ENCODE data around the gene MAPK11. TPM values are rescaled to one million over a fixed set of nuclear protein-coding genes. Genes with fewer than 3 reads are reported as not detected.

The MAPK11 gene
- total RNA-seq, 1 donor = 3.0 TPM

DNA sequence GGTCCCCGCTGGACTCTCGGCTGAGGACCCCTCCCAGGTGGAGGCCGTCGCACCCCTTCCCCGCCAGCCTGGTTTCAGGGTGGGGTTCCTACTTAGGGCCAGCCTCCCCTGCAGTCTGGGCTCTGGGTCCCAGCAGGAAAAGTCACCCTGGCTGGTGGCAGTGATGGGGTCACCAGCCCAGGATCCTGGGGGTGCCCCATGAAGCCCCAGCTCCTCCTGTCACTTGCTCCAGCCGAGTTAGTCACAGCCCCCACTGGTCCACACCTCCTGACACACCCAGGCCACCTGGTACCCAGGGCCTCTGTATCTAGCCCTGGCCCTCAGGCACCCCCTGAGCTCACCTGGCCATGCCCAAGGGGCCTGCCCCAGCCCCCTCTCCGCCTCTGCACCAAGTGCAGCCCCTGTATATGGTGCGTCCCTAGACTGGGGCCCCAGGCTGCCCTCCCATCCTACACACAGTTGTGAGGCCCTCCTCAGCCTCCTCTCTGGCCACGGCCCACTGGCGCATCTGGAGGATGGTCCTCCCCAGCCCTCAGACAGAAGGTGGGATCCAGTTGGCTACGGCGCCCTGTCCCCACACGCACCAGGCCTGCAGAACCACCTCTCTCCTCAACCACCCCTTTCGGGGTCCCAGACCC lies 30.6 kb upstream of the MAPK11 start:
- TF ChIP-seq, protein P1, sequence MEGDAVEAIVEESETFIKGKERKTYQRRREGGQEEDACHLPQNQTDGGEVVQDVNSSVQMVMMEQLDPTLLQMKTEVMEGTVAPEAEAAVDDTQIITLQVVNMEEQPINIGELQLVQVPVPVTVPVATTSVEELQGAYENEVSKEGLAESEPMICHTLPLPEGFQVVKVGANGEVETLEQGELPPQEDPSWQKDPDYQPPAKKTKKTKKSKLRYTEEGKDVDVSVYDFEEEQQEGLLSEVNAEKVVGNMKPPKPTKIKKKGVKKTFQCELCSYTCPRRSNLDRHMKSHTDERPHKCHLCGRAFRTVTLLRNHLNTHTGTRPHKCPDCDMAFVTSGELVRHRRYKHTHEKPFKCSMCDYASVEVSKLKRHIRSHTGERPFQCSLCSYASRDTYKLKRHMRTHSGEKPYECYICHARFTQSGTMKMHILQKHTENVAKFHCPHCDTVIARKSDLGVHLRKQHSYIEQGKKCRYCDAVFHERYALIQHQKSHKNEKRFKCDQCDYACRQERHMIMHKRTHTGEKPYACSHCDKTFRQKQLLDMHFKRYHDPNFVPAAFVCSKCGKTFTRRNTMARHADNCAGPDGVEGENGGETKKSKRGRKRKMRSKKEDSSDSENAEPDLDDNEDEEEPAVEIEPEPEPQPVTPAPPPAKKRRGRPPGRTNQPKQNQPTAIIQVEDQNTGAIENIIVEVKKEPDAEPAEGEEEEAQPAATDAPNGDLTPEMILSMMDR (IDR thresholded peaks at IDR 0.05; ENCODE audit: insufficient read depth, low read length) = no peak
- no peak for DNase-seq (ENCODE audit: low read depth)
- no peak overlapping the region for H3K4me3 ChIP-seq (ENCODE audit: low read depth, low read length)

- H3K4me3 ChIP-seq (ENCODE audit: low read depth, low read length) = peak overlapping the region; percentile 17
- no peak for DNase-seq (ENCODE audit: low read depth)
- TF ChIP-seq, protein P1 (IDR thresholded peaks at IDR 0.05; ENCODE audit: insufficient read depth, low read length) = no peak
These were observed 29.8 kb upstream of the MAPK11 start for GRCh38 chr22:50299785-50300619.

DNA sequence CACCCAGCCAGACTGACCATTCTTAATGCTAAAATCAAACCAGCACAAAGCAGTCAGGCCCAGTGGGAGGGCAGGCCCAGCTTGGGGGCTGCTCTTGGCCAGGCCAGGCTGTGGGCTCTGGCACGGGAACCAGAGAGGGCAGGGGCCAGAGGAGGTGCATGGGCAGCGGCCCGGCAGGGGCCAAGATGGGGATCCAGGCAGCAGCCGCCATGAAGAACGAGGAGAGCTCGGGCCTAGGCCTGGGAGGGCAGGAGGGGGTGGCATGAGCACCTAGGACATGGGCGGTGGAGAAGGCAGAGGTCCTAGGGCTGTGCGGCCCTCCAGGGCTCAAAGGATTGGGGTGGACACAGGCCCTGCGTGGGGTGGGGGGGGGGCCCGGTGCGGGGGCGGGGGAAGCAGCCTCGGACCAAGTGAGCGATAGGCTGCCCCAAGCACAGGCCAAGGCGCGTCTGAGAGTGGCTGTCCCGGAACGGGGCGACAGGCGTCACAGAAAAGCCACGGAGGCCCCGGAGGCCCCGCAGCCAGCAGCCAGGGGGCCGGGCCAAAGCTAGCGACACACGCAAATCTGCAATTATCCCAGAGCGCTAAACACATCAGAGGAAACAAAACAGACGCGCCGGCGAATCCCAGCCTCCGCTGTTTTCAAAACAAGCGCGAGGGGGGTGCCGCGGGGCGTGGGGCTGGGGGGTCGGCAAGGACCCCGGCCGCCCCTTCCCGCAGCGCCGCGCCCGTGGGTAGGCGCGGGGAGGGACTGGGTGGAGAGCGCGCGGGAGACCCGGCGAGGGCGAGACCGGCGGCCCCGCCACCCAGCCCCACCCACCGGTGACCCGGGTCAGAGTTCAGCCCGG lies 29.0 kb upstream of the MAPK11 start:
- TF ChIP-seq, protein P1 (IDR thresholded peaks at IDR 0.05; ENCODE audit: insufficient read depth, low read length) = no peak
- DNase-seq (ENCODE audit: low read depth) = no peak
- H3K4me3 ChIP-seq (ENCODE audit: low read depth, low read length) = no peak overlapping the region

DNA sequence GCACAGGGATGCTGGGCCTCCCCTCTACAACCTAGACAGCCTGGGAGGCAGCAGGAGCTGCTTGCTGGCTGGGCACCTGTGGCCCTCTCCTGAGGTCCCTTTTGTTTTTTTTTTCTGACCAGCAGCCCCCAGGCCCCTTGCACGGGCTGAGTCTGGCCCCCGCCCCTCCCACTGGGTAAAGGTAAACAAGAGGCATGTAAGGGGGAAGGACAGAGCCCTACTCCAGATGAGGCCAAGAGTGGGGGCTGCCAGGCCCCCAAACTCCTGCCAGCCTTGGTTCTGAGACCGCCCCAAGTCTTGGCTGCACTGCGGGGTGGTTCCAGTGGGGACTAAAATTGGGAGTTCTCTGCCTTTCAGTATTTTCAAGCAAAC lies 28.1 kb upstream of the MAPK11 start:
- H3K4me3 ChIP-seq (ENCODE audit: low read depth, low read length) = no peak overlapping the region
- no peak for DNase-seq (ENCODE audit: low read depth)
- TF ChIP-seq, protein P1 (IDR thresholded peaks at IDR 0.05; ENCODE audit: insufficient read depth, low read length) = no peak

GRCh38 chr22:50297510-50298265 lies 27.5 kb upstream of the MAPK11 start:
- no peak for DNase-seq (ENCODE audit: low read depth)
- no peak overlapping the region for H3K4me3 ChIP-seq (ENCODE audit: low read depth, low read length)
- TF ChIP-seq, protein P1 (IDR thresholded peaks at IDR 0.05; ENCODE audit: insufficient read depth, low read length) = no peak

Data from fibroblast of the aortic adventitia (primary cell).